ENCODE data around the gene VAC14.

The VAC14 gene

DNA sequence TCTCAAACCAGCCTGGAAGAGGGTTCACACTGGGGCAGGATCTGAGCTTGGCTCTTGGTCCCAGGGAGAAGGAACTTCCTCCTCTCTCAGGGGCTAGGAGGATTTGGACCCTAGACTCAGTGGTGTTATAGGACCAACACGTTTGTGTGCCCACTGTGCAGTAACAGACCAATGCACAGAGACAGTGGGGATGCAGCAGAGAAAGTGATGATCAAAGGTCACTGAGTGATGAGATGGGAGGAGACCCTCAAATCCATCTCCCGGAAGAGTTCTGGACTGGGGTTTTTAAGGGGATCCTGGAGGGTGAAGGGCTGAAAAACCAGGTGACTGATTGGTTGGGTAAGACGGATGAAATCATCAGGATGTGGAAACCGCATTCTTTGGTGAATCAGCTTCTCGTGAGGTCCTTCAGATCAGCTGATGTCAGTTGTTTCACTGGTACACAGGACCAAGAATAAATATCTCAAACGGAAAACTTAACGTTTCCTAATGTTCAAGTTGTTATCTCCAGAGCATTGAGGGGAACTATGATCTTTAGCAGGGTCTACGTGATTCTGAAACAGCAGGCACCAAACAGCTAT, 3.3 kb upstream of the VAC14 start:
- no peak for TF ChIP-seq CTCF (conservative IDR thresholded peaks at IDR 0.05)
- no peak overlapping the region for H3K27ac ChIP-seq

GRCh38 chr16:70803319-70803718, 2.4 kb upstream of the VAC14 start:
- H3K27ac ChIP-seq = no peak overlapping the region
- TF ChIP-seq CTCF (conservative IDR thresholded peaks at IDR 0.05) = no peak

- H3K27ac ChIP-seq = peak overlapping the region; percentile 51; the same call in 1 of the 2 replicates
- TF ChIP-seq CTCF (conservative IDR thresholded peaks at IDR 0.05) = no peak
Observed at GRCh38 chr16:70801611-70802010, 653 bp upstream of the VAC14 start.

- peak overlapping the region; percentile 51; the same call in 1 of the 2 replicates for H3K27ac ChIP-seq
- TF ChIP-seq CTCF (conservative IDR thresholded peaks at IDR 0.05) = no peak
Observed at GRCh38 chr16:70800311-70800710, 647 bp downstream of the VAC14 start.

- TF ChIP-seq CTCF (conservative IDR thresholded peaks at IDR 0.05) = no peak
- H3K27ac ChIP-seq = no peak overlapping the region
Observed at GRCh38 chr16:70796301-70796700, 4.7 kb downstream of the VAC14 start.

GRCh38 chr16:70795296-70795912, 5.6 kb downstream of the VAC14 start:
- H3K27ac ChIP-seq = no peak overlapping the region
- no peak for TF ChIP-seq CTCF (conservative IDR thresholded peaks at IDR 0.05)

GRCh38 chr16:70793851-70794502, 7.0 kb downstream of the VAC14 start:
- no peak overlapping the region for H3K27ac ChIP-seq
- TF ChIP-seq CTCF (conservative IDR thresholded peaks at IDR 0.05) = no peak
